Activated naive CD8-positive, alpha-beta T cell treated with anti-CD3 and anti-CD28 coated beads, Interleukin-2, amount 10 ng/mL, durations not matched to agents 7 days and 5 days (primary cell): Measurements from ENCODE around the gene MLX. TPM values are rescaled to one million over a fixed set of nuclear protein-coding genes. Genes with fewer than 3 reads are reported as not detected.
A peak's percentile ranks its signal among the peaks of the same experiment; 100 is the strongest.

Source experiments
- ATAC-seq: fragments of 150-1000 bp; cut with Tn5 transposase; one replicate; pipeline ENCODE4 v1.10.0; 2021; ENCODE audit warnings: low read depth, moderate library complexity
- POLR2A ChIA-PET: fragments of 350-600 bp; sonication (Branson Sonifier 250); formaldehyde crosslinking; loops from one replicate; lab custom pipeline; 2021; ENCODE audit warnings: antibody characterized with exemption; lab: Charles Lee
- DNase-seq: peaks from one replicate; pipeline ENCODE4 v3.0.0; 2021
- H3K27ac Mint-ChIP-seq: one replicate; pipeline ENCODE4 v1.8.0; 2022; ENCODE audit warnings: mild to moderate bottlenecking, mixed read lengths
- H3K27me3 Mint-ChIP-seq: one replicate; pipeline ENCODE4 v1.8.0; 2022; ENCODE audit warnings: mild to moderate bottlenecking, moderate library complexity, mixed read lengths
- H3K36me3 Mint-ChIP-seq: one replicate; pipeline ENCODE4 v1.8.0; 2021; ENCODE audit warnings: mild to moderate bottlenecking, mixed read lengths
- H3K4me1 Mint-ChIP-seq: one replicate; pipeline ENCODE4 v1.8.0; 2021; ENCODE audit warnings: mixed read lengths
- H3K4me3 Mint-ChIP-seq: one replicate; pipeline ENCODE4 v1.8.0; 2022; ENCODE audit warnings: mild to moderate bottlenecking, moderate library complexity, mixed read lengths
- H3K9me3 Mint-ChIP-seq: one replicate; pipeline ENCODE4 v1.8.0; 2021; ENCODE audit warnings: mixed read lengths
- total RNA-seq, 2 experiments: library from RNA; stranded (reverse); gene quantifications; one replicate each; pipeline ENCODE4 v1.2.3, GENCODE V29; 2021

MLX gene
- total RNA-seq, 2 experiments from 2014 or later, result 62.9 to 64.9 TPM

DNA sequence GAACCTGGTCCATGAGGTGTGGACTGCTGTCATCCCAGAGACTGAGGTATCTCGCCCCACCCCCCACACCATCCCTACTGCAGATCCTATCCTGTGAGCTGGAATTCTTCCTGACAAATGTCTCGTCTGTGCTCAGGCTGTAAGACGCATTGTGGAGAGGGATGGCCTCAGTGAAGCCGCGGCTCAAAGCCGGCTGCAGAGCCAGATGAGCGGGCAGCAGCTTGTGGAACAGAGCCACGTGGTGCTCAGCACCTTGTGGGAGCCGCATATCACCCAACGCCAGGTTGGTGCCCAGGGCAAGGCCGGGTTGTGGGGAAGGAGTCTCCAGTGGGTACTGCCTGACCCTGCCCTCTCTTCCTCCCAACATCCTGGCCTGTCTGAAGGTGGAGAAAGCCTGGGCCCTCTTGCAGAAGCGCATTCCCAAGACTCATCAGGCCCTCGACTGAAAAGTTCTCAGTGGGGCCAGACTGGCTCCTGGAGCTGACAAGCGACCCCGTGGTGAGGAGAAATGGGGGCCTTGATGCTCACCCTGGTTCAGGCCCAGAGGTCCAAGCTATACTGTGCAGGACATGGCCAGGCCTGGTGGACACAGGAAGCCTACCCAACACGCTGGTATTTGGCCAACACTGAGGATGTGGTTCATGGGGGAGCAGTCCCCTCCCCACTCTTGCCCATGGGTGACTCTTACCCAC, 1.2 kb upstream of the MLX start:
- Mint-ChIP-seq H3K4me3 (peak overlapping the region; percentile 97), H3K27me3 (no peaks in the 10 kb centered on the region), H3K36me3 (peaks cover 15% of the 10 kb centered on the region), H3K9me3 (no peaks in the 10 kb centered on the region), H3K4me1 (peaks cover 37% of the 10 kb centered on the region), H3K27ac (peak overlapping the region; percentile 98)
- ATAC-seq (no peak), DNase-seq (no peak)
- POLR2A ChIA-PET, result interaction anchor here (0.5 to 6.2 kb wide), 3 partner anchors 11 to 33 kb away, joined by 3 to 56 read pairs (median 21); partner anchors contain the start of gene PSMC3IP

DNA sequence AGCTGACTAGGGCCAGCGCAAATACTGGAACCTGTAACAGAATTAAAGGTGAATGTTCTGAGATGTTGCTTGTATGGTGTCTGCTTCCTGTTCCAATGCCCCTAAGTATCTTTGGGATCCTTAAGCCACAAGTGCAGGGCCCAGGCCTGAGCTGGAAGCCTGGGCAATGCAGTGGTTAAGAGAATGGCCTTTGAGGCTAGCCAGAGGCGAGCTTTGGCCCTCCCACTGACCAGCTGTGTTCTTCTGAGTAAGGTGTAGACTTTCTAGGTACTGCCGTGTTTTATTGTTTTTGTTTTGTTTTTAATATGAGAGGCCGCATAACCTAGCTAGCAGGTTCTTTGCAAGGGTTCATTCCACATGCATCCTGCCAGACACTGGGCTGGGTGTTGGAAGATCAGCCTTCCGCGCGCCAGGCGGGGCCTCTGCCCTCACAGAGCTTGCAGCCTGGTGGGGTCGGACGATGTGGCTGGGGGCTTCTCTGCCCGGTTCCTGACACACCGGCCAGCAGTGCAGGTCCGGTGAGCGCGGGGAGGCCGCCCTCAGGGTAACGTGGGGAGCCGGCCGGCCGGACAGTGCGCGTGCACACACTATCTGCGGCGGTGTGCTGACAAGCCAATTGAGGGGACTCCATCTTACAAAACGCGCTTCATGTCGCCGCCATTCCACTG, 551 bp upstream of the MLX start:
- H3K4me3 Mint-ChIP-seq, result peak overlapping the region; percentile 97
- H3K4me1 Mint-ChIP-seq, result peaks cover 38% of the 10 kb centered on the region
- POLR2A ChIA-PET, result interaction anchor here (1.2 to 6.2 kb wide), 8 partner anchors 11 to 144 kb away, joined by 3 to 56 read pairs (median 8); partner anchors contain the start of genes CAVIN1, NAGLU and PSMC3IP
- no peaks in the 10 kb centered on the region for H3K9me3 Mint-ChIP-seq
- no peaks in the 10 kb centered on the region for H3K27me3 Mint-ChIP-seq
- H3K36me3 Mint-ChIP-seq, result peaks cover 15% of the 10 kb centered on the region
- no peak for ATAC-seq
- DNase-seq, result no peak
- peak overlapping the region; percentile 98 for H3K27ac Mint-ChIP-seq

DNA sequence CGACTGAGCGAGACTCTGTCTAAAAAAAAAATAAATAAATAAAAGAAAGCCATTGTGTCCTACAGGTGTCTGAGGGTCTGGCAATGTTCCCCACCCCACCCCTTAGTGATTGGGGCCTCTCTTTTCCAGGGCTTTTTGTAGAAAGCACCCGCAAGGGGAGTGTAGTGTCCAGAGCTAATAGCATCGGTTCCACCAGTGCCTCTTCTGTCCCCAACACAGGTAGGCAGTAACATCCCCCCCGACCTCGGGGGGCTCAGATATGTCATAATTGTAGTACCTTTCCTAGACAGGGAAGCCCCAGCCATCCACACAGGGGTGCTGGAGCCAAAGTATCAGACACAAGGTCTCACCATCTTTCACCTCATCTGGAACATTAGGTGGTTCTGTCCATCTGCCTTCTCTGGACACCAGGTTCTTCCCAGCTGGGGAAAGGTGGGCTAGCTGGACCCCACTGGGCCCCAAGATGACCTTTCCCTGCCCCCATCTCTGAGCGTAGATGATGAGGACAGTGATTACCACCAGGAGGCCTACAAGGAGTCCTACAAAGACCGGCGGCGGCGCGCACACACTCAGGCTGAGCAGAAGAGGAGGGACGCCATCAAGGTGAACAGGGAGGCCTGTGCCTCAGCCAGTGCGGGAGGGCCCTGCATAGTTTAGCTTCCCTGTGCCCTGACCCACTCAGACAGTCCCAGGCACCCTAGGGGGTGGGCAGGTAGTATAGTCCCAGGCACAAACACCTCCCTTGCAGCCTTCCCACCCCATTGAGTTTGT, 1.6 kb downstream of the MLX start:
- Mint-ChIP-seq H3K36me3 (peaks cover 22% of the 10 kb centered on the region), H3K4me3 (peak overlapping the region; percentile 97), H3K4me1 (peaks cover 31% of the 10 kb centered on the region), H3K9me3 (no peaks in the 10 kb centered on the region), H3K27ac (peak overlapping the region; percentile 61), H3K27me3 (no peaks in the 10 kb centered on the region)
- ATAC-seq, result no peak
- no peak for DNase-seq
- POLR2A ChIA-PET, result interaction anchor here (0.8 to 6.2 kb wide), 8 partner anchors 9 to 111 kb away, joined by 3 to 56 read pairs (median 8); partner anchors contain the start of genes NAGLU and PSMC3IP

DNA sequence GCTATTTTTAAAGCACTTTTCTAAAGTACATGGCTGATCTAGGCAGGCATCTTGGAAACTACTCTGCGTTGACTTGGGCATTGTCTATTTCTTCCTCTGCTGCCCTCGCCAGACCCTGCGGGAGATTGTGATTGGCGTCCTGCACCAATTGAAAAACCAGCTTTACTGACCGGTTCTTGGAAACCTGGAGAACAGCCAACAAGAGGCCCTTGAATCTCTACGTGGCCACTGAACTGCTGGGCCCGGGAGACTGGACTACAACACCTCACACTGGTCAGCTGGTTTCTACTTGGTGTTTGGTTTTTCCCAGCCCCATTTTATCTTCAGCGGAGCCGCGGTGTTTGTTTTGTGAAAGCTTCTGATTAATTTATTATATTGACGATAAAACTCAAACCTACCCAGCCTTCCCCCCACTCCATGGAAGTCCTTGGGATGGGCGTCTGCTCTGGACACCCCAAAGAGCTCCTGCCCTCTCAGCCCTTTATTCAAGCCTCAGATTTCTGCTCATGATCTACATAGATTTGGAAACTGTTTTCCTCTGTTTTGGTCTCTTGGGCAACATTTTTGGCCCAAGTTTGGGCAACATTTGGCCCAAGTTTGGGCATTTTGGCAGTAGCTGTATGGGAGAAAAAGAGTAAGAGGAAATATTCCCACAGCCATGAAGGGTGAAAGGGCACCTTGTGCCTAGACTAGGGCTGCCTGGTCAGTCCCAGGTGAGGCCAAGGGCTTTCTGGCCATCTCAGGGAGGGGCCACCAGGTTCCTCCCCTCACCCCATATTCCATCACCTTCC, 4.7 kb downstream of the MLX start:
- DNase-seq (no peak), ATAC-seq (no peak)
- H3K4me3 Mint-ChIP-seq, result no peak overlapping the region
- H3K36me3 Mint-ChIP-seq, result peaks cover 23% of the 10 kb centered on the region
- POLR2A ChIA-PET, result no interaction called here
- no peaks in the 10 kb centered on the region for H3K9me3 Mint-ChIP-seq
- peaks cover 34% of the 10 kb centered on the region for H3K4me1 Mint-ChIP-seq
- H3K27ac Mint-ChIP-seq, result no peak overlapping the region
- H3K27me3 Mint-ChIP-seq, result no peaks in the 10 kb centered on the region

DNA sequence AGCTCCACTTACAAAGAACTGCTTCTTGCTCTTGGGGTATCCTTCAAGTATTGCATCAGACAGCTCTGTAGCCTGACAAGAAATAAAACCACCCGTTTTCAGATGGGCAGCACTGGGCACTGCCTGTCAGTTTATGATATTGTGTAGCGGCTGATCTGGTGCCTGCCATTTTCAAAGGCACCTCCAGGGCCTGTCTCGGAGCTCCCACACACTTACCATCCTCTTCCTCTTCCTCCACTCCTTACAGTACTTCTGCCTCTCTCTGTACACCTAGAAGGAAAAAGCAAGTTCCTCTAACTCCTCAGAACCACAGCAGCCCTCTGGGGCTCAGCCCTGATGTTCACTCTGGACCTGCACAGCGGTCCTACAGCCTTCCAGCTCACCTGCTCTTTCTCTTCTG, 6.2 kb downstream of the MLX start:
- no peak for DNase-seq
- Mint-ChIP-seq H3K4me1 (peaks cover 33% of the 10 kb centered on the region), H3K36me3 (peaks cover 21% of the 10 kb centered on the region), H3K27ac (no peak overlapping the region), H3K9me3 (no peaks in the 10 kb centered on the region), H3K27me3 (no peaks in the 10 kb centered on the region), H3K4me3 (no peak overlapping the region)
- ATAC-seq, result no peak
- POLR2A ChIA-PET, result no interaction called here

DNA sequence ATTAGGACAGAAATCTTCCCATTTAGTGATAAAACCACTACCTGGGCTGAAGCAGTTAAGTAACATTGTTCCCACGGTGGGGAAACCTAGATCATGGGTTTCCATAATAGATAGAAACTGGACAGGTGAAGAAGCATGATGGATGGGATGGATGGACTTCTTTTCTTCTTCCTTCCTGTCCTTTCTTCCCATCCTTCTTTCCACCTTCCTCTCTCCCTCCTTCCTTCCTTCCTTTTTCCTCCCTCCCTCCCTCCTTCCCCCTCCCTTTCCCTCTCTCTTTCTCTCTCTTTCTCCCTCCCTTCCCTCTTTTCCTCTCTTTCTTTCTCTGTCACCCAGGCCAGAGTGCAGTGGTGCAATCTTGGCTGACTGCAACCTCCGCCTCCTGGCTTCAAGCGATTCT, 7.6 kb downstream of the MLX start:
- H3K9me3 Mint-ChIP-seq, result no peaks in the 10 kb centered on the region
- ATAC-seq, result no peak
- H3K27ac Mint-ChIP-seq, result no peak overlapping the region
- peaks cover 18% of the 10 kb centered on the region for H3K36me3 Mint-ChIP-seq
- POLR2A ChIA-PET, result no interaction called here
- H3K4me3 Mint-ChIP-seq, result no peak overlapping the region
- H3K4me1 Mint-ChIP-seq, result peaks cover 31% of the 10 kb centered on the region
- no peak for DNase-seq
- no peaks in the 10 kb centered on the region for H3K27me3 Mint-ChIP-seq

DNA sequence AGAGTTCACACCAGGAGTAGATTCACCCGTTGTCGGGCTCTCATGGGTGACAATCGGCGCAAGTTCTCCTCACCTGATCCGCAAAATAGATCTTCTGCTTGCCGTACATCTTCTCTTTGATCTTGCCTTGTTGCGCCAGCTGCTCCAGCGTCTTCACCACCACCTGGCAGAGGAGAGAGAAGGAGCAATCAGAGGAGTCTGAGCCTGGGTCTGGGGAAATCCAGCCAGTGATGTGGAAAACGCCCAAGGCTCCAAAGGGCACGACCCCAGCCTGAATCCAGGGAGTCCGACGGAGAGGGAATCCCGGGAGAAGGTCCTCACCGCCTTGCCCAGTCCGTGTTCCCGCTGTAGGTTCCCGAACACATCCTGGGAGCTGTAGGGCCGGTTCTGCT, 10.2 kb downstream of the MLX start:
- DNase-seq (no peak), ATAC-seq (no peak)
- Mint-ChIP-seq H3K36me3 (peaks cover 19% of the 10 kb centered on the region), H3K27me3 (no peaks in the 10 kb centered on the region), H3K9me3 (no peaks in the 10 kb centered on the region), H3K4me3 (peak overlapping the region; percentile 97), H3K27ac (peak overlapping the region; percentile 78), H3K4me1 (peaks cover 26% of the 10 kb centered on the region)
- POLR2A ChIA-PET, result interaction anchor here (1.3 to 3.6 kb wide), 10 partner anchors 10 to 201 kb away, joined by 3 to 56 read pairs (median 6); partner anchors contain the start of genes CCR10, COASY, MLX and NAGLU

DNA sequence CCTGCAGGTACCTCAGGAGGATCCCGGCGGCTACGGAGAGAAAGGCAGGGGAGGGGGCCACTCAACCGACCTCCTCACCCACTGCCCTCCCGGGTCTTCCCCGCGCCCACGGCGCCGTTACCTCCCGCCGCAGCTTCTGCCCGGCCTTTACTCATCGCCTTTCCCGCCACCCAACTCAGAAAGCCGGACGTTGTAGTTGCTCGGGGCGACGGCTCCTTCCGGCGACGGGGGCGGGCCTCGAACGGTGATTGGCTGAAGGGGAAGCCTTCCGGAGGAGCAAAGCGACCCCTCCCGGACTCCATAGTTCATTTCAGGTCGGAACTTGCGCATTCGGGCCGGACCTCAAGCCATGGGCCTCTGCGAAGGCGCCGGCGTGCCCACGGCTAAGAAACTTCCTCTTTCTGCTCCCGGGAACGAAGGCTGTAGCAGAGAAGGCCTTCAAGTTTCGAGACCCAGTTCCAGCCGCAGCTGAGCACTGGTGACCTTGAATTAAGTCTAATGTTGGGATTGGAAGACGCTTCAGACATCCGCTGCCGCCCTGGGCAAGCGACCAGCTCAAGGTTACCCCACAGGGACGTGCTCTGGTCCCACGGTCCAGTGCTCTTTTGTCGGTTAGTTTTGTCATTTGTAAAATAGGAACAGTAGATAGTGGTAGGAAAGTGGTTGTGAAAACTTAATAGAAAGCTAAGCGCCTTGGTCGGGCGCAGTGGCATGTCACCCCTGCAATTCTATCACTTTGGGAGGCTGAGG, 10.8 kb downstream of the MLX start, which contains the start of gene PSMC3IP:
Gene PSMC3IP, minus strand, starts transcription at position 198 of the 750 bp plus-strand sequence. Its CDS starts 43 bp downstream, at position 155.
- ATAC-seq (peak; percentile 88), DNase-seq (peak; percentile 92)
- Mint-ChIP-seq H3K36me3 (peaks cover 19% of the 10 kb centered on the region), H3K4me1 (peaks cover 26% of the 10 kb centered on the region), H3K27ac (peak within 1 kb of the TSS; percentile 95), H3K4me3 (peak within 1 kb of the TSS; percentile 97), H3K27me3 (no peaks in the 10 kb centered on the region), H3K9me3 (no peaks in the 10 kb centered on the region)
- POLR2A ChIA-PET, result interaction anchor here (0.9 to 3.6 kb wide), 18 partner anchors 11 to 247 kb away, joined by 3 to 56 read pairs (median 6); partner anchors contain the start of genes BECN1, CCR10, COASY and MLX

DNA sequence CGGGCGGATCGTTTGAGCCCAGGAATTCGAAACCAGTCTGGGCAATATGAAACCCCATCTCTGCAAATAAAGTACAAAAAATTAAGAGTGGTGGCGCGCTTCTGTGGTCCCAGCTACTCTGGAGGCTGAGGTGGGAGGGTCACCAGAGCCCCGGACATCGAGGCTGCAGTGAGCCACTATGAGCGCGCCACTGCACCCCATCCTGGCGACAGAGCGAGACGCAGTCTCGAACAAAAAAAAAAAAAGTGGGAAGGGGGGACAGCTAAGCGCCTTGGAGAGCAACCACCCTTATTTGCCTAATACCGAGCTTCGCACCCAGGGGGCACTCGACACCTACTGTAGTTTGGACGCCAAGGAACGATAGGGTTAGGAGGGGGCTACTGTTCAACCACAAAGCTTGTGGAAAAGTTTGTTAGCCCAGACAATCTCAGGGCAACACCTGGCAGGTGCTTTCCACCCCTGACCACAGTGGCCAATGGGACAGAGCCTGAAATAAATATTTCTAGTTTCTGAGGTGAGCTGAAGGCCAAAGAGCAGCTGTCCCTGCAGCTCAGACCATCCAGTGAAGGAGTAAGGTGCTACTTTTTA, 11.5 kb downstream of the MLX start:
- peak overlapping the region; percentile 97 for H3K4me3 Mint-ChIP-seq
- H3K27ac Mint-ChIP-seq, result peak overlapping the region; percentile 95
- peaks cover 24% of the 10 kb centered on the region for H3K4me1 Mint-ChIP-seq
- DNase-seq (peak; percentile 78), ATAC-seq (peak; percentile 46)
- H3K27me3 Mint-ChIP-seq, result no peaks in the 10 kb centered on the region
- H3K9me3 Mint-ChIP-seq, result no peaks in the 10 kb centered on the region
- H3K36me3 Mint-ChIP-seq, result peaks cover 21% of the 10 kb centered on the region
- POLR2A ChIA-PET, result interaction anchor here (0.5 to 3.6 kb wide), 19 partner anchors 11 to 1465 kb away, joined by 3 to 56 read pairs (median 5); partner anchors contain the start of genes BECN1, CCR10, COASY and MLX

DNA sequence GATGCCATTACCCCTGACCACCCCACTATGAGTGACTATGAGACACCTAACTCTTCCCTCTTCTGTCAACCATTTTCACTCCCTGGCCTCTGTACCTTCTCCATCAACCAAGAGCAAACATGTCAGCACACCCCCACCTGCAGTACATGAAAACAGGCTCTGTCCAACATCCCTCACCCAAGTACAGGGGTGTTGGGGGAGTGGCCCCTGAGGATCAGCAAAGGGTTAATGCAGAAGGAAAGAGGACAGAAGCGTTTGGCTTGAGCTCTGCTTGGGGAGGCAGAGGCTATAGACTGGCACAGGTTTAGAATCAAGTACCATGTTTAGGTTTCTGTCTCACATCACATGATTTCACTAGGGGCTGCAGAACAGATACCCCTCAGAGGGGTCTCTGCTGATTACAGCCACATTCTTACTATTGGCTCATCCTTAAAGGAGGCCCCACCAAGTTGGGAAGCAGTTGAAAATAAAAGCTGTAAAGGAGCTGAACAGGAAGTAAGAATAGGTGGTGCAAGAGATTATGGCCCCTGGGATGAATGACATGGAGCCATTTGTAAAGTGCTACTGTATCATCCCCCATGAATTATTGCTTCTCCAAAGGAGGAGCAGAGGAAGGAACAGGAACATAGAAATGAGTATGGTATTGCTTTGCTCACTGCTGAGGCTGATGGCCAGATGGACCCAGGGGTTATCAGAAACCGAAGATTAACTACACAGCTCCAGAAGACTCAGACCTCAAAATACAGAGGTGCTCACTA, 13.1 kb downstream of the MLX start:
- POLR2A ChIA-PET, result interaction anchor here (1.0 to 1.3 kb wide), 2 partner anchors 29 to 32 kb away, joined by 4 read pairs; partner anchors contain the start of genes RETREG3 and TUBG1
- Mint-ChIP-seq H3K27ac (peak overlapping the region; percentile 3), H3K9me3 (no peaks in the 10 kb centered on the region), H3K36me3 (peaks cover 15% of the 10 kb centered on the region), H3K4me3 (peak overlapping the region; percentile 2), H3K27me3 (no peaks in the 10 kb centered on the region), H3K4me1 (peaks cover 15% of the 10 kb centered on the region)
- DNase-seq, result no peak
- no peak for ATAC-seq

DNA sequence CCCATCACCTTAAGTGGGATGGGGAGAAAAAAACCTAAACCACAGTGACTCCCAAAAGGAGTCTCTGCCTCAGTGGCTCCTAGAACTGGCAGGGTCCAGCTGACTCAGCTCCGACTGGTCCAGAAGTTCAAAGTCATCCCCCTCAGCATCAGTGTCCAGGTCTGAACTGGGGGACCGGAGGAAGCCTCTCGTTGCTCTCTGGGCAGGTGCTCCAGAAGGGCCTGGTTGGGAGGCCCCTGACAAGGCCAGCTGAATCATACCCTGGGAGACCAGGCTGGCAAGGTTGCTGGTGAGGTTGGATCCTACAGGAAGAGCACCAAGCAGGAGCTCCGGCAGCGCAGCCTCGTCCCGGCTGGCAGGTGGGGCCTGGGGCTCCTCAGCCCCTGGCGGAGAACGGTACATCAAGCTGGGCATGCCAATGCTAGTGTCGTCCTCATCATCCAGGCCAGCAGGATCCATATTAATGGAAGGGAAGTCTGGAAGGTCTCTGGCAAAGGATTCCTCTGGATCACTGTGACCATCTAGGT, 14.9 kb downstream of the MLX start:
- no peak for ATAC-seq
- Mint-ChIP-seq H3K9me3 (no peaks in the 10 kb centered on the region), H3K36me3 (peaks cover 13% of the 10 kb centered on the region), H3K27ac (no peak overlapping the region), H3K27me3 (no peaks in the 10 kb centered on the region), H3K4me3 (no peak overlapping the region), H3K4me1 (peaks cover 6% of the 10 kb centered on the region)
- DNase-seq, result no peak
- POLR2A ChIA-PET, result interaction anchor here (0.7 kb wide), 1 partner anchor 27 kb away, joined by 3 read pairs; no protein-coding TSS in a partner anchor
